Right lobe of liver (tissue), 4 donors: ENCODE measurements around the gene MPDU1.

ENCODE experiments used
- CTCF ChIP-seq, 4 donors: fragments of 200-600 bp in 3 of 4; fragments of 450-650 bp in 1 of 4; IDR thresholded peaks; one replicate each; pipeline versions ENCODE4 v1.5.1 to v1.8.0; 2016 to 2022; ENCODE audit warnings: antibody characterized with exemption in 4 of 4, mild to moderate bottlenecking in 2 of 4
- POLR2A ChIP-seq: fragments of 450-650 bp; IDR thresholded peaks from one replicate; pipeline ENCODE4 v1.6.1; 2017; ENCODE audit warnings: antibody characterized with exemption, mild to moderate bottlenecking
- donor health status: DM: no; HTN: no; CAD: no.
- donor health status: DM: no; HTN: no; CAD: no.
- donor health status: DM: no; HTN: yes; CAD: no.

- TF ChIP-seq POLR2A (no peak), CTCF (IDR thresholded peaks at IDR 0.05) (no peak)
Measured at GRCh38 chr17:7553356-7553755, 30.3 kb upstream of the MPDU1 start.
